Keratinocyte (primary cell): Measurements from ENCODE around the gene FANK1.

ENCODE experiments used
- EZH2 ChIP-seq: IDR thresholded peaks from one replicate; pipeline ENCODE4 v1.6.1; 2012; ENCODE audit warnings: inconsistent platforms, mild to moderate bottlenecking, low read length, moderate library complexity
- TF ChIP-seq, protein P1 (sequence below), 3 experiments: IDR thresholded peaks in 1 of 3; conservative IDR thresholded peaks in 1 of 3; optimal IDR thresholded peaks in 1 of 3; 2 replicates in 2 of 3; 3 replicates in 1 of 3; pipeline versions ENCODE3 to v1.5.1; 2011; ENCODE audit warnings: low read length in 3 of 3, mild to moderate bottlenecking in 3 of 3, moderate library complexity in 2 of 3, control low read depth in 1 of 3, inconsistent platforms in 1 of 3; ENCODE audit not compliant: insufficient read depth in 2 of 3; ENCODE audit errors: extremely low read depth in 1 of 3

DNA sequence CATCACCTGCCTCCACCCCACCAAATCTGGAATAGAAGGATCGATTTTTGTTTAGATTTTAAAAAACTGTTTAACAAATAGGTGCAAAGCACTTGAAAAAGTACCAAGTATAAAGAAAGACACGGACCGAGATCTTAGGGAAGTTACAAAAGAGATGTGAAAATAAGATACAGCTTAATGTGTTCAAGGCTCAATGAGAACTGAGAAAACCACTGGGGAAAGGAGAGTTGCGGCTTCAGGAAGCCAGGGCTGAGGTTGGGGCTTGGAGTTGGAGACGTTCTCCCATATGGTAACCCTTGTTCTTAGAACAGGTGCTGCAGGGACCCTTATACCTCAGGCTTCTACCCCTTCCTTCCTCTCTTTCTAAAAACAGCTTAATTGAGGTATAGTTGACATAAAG, 140.2 kb downstream of the FANK1 start:
- TF ChIP-seq, protein P1, sequence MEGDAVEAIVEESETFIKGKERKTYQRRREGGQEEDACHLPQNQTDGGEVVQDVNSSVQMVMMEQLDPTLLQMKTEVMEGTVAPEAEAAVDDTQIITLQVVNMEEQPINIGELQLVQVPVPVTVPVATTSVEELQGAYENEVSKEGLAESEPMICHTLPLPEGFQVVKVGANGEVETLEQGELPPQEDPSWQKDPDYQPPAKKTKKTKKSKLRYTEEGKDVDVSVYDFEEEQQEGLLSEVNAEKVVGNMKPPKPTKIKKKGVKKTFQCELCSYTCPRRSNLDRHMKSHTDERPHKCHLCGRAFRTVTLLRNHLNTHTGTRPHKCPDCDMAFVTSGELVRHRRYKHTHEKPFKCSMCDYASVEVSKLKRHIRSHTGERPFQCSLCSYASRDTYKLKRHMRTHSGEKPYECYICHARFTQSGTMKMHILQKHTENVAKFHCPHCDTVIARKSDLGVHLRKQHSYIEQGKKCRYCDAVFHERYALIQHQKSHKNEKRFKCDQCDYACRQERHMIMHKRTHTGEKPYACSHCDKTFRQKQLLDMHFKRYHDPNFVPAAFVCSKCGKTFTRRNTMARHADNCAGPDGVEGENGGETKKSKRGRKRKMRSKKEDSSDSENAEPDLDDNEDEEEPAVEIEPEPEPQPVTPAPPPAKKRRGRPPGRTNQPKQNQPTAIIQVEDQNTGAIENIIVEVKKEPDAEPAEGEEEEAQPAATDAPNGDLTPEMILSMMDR (optimal IDR thresholded peaks at IDR 0.05 in 1 of 3, IDR thresholded peaks at IDR 0.05 in 1 of 3, conservative IDR thresholded peaks at IDR 0.05 in 1 of 3; ENCODE audit: extremely low read depth in 1 of 3, insufficient read depth in 2 of 3, low read length in 3 of 3) = no peak
- no peak for TF ChIP-seq EZH2
